Bronchial epithelial cell (primary cell): ENCODE data around the gene HSPA1A. TPM values are rescaled to one million over a fixed set of nuclear protein-coding genes. Genes with fewer than 3 reads are reported as not detected.

ENCODE experiments used
- DNase-seq: peaks from one replicate; pipeline ENCODE4 v3.0.0-alpha.2; 2010; ENCODE audit warnings: low read depth
- FAIRE-seq: peaks from 2 replicates; lab custom pipeline; 2011; peaks lifted over from hg19 to GRCh38; lab: Jason Lieb, UNC
- H3K27me3 ChIP-seq: 2 replicates; pipeline ENCODE4 v1.5.1; 2011; ENCODE audit warnings: low read length; ENCODE audit not compliant: control insufficient read depth, insufficient read depth
- H3K36me3 ChIP-seq: 2 replicates; pipeline ENCODE4 v1.5.1; 2011; ENCODE audit warnings: low read length; ENCODE audit not compliant: control insufficient read depth, insufficient read depth
- H3K4me3 ChIP-seq: 2 replicates; pipeline ENCODE4 v1.5.1; 2011; ENCODE audit warnings: mild to moderate bottlenecking, low read depth, low read length, control low read depth
- total RNA-seq: library from RNA; depleted of rRNA; stranded (reverse); fragments of >200 nt; gene quantifications from 2 replicates; pipeline ENCODE4 v1.2.1, GENCODE V29; 2014
- TF ChIP-seq, protein P1 (sequence below): IDR thresholded peaks from 2 replicates; pipeline ENCODE4 v1.5.1; 2011; ENCODE audit warnings: mild to moderate bottlenecking, moderate library complexity, low read length, control low read depth, inconsistent platforms; ENCODE audit not compliant: insufficient read depth, severe bottlenecking

The HSPA1A gene
- total RNA-seq, 1 donor from 2014 or later, result 50.3 TPM

DNA sequence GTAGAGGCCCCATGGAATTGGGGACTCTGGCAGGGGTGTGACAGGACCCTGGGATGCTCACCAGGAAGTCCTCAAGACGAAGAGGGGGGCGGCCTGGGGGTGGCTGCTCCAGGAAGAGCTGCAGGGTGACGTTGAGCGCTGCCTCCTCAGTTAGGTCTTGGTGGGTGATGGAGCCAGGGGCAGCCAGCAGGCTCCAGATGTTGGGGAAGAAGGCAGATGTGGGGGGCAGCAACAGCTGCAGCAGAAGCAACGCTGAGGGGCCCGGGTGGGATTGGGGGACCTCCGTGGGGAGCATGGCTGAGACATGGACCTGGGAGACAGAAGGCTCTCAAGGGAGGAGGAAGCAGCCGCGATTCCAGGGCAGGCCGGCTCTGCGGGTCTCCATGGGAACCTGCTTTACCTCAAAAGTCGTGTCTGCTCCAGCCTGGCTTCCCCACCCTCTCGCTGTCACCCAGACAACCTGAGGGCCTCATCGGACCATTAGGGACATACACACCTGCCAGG lies 38.8 kb upstream of the HSPA1A start:
- H3K27me3 ChIP-seq, result no peaks in the 10 kb centered on the region
- no peak for FAIRE-seq
- DNase-seq, result no peak
- TF ChIP-seq, protein P1, sequence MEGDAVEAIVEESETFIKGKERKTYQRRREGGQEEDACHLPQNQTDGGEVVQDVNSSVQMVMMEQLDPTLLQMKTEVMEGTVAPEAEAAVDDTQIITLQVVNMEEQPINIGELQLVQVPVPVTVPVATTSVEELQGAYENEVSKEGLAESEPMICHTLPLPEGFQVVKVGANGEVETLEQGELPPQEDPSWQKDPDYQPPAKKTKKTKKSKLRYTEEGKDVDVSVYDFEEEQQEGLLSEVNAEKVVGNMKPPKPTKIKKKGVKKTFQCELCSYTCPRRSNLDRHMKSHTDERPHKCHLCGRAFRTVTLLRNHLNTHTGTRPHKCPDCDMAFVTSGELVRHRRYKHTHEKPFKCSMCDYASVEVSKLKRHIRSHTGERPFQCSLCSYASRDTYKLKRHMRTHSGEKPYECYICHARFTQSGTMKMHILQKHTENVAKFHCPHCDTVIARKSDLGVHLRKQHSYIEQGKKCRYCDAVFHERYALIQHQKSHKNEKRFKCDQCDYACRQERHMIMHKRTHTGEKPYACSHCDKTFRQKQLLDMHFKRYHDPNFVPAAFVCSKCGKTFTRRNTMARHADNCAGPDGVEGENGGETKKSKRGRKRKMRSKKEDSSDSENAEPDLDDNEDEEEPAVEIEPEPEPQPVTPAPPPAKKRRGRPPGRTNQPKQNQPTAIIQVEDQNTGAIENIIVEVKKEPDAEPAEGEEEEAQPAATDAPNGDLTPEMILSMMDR, result no peak
- H3K4me3 ChIP-seq, result peak overlapping the region; percentile 19
- peaks cover 19% of the 10 kb centered on the region for H3K36me3 ChIP-seq

DNA sequence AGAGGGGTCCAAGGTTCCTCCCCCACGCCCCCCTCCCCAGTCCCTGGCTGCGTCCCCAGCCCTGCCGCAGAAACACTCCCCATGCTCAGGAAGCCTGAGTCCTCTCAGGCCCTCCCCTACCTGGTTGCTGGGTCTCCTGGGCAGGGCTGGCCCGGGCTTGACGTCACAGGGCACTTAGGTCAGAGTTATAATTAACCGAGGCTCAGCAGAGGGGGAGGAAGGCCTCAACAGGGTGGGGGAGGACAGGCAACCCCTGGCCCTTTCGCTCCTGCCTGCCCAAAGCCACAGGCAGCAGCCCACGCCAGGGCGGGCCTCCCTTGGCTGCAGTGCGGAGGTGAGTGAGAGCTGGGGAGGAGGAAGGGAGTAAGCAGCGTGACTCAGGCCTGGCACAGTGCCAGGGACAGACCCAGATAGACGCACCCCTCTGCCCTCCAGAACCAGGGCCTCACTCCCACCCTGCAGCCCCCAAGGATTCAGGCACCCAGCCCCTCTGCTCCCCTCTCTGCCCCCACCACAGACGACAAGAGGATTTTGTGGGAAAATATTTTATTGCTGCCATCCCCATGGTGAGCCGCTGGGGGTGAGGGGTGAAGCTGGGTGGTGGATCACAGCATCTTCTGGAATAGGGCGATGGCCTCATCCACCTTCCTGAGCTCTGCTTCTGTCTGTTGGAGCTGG lies 38.2 kb upstream of the HSPA1A start, which contains the start of gene VWA7:
Gene VWA7, minus strand, starts transcription at position 340 of the 678 bp plus-strand sequence. CDS start 549 bp downstream, outside the sequence.
- H3K4me3 ChIP-seq, result peak within 1 kb of the TSS; percentile 19
- DNase-seq (peak; percentile 90), FAIRE-seq (no peak)
- TF ChIP-seq, protein P1, result no peak
- no peaks in the 10 kb centered on the region for H3K27me3 ChIP-seq
- peaks cover 23% of the 10 kb centered on the region for H3K36me3 ChIP-seq

DNA sequence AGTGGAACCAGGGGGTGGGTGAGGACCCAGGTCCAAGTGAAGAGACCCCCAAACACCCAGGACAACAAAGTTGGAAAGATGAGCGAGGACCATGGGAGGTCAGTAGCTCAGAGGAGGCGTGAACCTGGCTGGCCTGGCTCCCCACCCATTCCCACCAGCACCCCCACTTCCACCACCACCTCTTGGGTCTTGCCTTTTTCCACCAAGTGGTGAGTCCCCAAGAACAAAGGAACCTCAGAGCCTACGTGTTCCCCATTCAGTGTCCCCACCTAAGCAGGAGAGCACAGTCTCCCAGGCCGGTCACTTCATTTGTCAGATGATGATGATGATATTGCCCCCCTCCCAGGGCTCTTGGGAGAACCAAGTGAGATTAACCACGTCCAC lies 37.7 kb upstream of the HSPA1A start:
- DNase-seq (no peak), FAIRE-seq (no peak)
- Histone ChIP-seq H3K36me3 (peaks cover 27% of the 10 kb centered on the region), H3K27me3 (no peaks in the 10 kb centered on the region), H3K4me3 (no peak overlapping the region)
- TF ChIP-seq, protein P1, result no peak

DNA sequence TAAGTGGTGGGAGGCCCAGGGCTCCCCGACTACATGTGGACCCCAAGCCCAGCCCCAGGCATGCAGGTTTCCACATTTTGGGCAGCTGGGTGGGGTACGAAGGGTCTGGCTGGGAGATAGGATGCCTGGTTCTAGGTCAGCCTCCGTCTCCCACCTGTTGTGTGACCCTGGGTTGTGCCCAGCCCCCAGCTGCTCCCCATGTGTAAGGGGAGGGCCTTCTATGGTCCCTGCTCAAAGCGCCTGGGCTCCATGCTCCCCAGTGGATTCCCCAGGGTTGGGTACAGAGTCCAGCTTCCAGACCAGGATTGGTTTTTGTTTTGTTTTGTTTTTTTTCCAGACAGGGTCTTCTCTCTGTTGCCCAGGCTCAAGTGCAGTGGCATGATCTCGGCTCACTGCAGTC lies 37.1 kb upstream of the HSPA1A start:
- FAIRE-seq (no peak), DNase-seq (no peak)
- H3K36me3 ChIP-seq, result peaks cover 31% of the 10 kb centered on the region
- TF ChIP-seq, protein P1, result no peak
- no peak overlapping the region for H3K4me3 ChIP-seq
- H3K27me3 ChIP-seq, result no peaks in the 10 kb centered on the region

DNA sequence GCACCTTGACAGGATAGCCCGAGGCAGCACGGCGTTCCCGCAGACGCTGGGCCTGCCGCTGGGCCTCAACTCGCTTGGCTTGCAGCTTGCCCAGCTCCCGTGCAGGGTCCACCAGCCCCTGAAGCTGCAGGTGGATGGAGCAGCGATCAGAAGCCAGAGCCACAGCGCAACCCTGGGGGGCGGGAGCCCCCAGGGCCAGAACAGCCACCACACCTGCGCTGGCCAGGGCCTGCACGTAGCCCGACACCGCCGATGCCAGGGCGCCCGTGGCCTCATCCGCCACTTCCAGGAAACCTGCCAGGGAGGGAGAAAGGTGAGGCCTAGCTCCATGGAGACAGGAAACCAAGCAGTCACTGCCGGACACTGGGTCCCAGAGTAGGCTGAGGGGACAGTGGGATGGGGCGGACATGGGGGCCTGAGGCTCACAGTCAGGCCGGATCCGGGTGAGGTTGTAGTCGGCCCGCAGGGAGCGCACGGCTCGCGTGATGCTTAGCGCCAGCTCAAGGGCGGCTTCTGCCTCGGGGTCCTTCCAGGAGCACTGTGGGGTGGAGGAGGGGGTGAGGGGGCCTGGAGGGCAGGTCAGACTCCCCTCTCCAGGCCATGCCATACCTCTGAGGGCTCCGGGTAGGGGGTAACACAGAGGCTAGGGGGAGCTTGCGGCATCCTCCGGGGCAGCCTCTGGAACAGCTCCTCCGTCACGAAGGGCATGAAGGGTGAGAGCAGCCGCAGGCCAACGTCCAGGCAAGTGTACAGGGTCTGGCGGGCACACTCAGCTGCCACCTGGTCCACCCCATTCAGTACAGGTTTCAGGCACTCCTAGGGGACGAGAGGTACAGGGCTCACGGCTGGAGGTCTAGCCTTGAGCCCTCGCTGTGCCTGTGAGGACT lies 36.1 kb upstream of the HSPA1A start:
- TF ChIP-seq, protein P1, result no peak
- DNase-seq (no peak), FAIRE-seq (no peak)
- Histone ChIP-seq H3K36me3 (peaks cover 35% of the 10 kb centered on the region), H3K4me3 (no peak overlapping the region), H3K27me3 (no peaks in the 10 kb centered on the region)
